Panc1 (cell line): ENCODE measurements around the gene COL6A2.

ENCODE experiments used
- CTCF ChIP-seq: fragments of 450-650 bp; IDR thresholded peaks from 2 replicates; pipeline ENCODE4 v1.5.1; 2017; ENCODE audit warnings: mild to moderate bottlenecking
- POLR2AphosphoS5 ChIP-seq: IDR thresholded peaks from 2 replicates; pipeline ENCODE4 v1.6.1; 2012; ENCODE audit warnings: mild to moderate bottlenecking, low read depth, low read length, moderate library complexity

- no peak for TF ChIP-seq CTCF
- TF ChIP-seq POLR2AphosphoS5: no peak
These were observed 2.7 kb upstream of the COL6A2 start for GRCh38 chr21:46095083-46095719.
